ENCODE data around the gene CDH22. TPM values are rescaled to one million over a fixed set of nuclear protein-coding genes. Genes with fewer than 3 reads are reported as not detected.

Gene CDH22
- total and polyA plus RNA-seq, 2 experiments from 2014 or later, result 0.08 to 0.10 TPM

DNA sequence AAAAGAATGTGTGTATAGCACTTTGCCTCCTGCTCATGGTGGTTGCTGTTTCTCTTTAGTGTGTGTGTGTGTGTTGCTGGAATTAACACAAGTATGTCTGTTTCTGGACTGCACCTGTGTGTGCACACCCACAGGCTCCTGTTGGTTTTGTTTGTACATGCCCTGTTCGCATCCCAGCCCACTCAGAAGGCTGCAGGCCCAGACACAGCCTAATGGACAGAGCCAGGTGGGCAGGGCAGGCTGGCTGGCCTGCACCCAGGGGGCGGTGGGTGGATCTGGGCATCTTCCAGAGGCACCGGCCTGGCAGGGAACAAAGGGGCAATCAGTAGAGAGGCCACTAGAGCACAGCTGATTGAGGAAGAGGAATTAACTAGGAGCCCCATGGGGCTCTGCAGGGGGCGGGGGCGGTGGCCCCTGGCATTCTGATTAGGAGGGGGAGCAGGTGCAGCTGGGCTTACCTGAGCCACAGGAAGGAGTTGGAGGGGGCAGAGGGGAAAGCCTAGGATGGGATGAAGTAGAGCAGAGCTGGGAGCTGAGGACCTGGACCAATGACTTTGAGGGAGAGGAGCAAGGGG lies 168.3 kb downstream of the CDH22 start:
- no peaks in the 10 kb centered on the region for H3K27me3 ChIP-seq (ENCODE audit: insufficient read depth)
- Mint-ChIP-seq H3K27ac (peak overlapping the region; percentile 37; the same call in 1 of the 2 replicates), H3K27me3 (ENCODE audit: insufficient read depth, low read depth, poor library complexity) (peaks cover 9% of the 10 kb centered on the region), H3K4me3 (no peak overlapping the region), H3K9me3 (no peaks in the 10 kb centered on the region), H3K36me3 (ENCODE audit: low read depth) (no peaks in the 10 kb centered on the region), H3K4me1 (peaks cover 29% of the 10 kb centered on the region)
- H3K4me1 ChIP-seq (ENCODE audit: insufficient read depth), result peaks cover 4% of the 10 kb centered on the region; the same call in 1 of the 2 replicates
- H3F3A ChIP-seq (replicated peaks; ENCODE audit: low read depth), result no peaks in the 10 kb centered on the region
- H4K20me1 ChIP-seq (replicated peaks; ENCODE audit: insufficient read depth), result no peaks in the 10 kb centered on the region
- no peaks in the 10 kb centered on the region for H3K79me2 ChIP-seq (replicated peaks; ENCODE audit: insufficient read depth)
- no peak for TF ChIP-seq EZH2phosphoT487 (IDR thresholded peaks at IDR 0.05; ENCODE audit: unreplicated experiment)
- TF ChIP-seq, protein P1, sequence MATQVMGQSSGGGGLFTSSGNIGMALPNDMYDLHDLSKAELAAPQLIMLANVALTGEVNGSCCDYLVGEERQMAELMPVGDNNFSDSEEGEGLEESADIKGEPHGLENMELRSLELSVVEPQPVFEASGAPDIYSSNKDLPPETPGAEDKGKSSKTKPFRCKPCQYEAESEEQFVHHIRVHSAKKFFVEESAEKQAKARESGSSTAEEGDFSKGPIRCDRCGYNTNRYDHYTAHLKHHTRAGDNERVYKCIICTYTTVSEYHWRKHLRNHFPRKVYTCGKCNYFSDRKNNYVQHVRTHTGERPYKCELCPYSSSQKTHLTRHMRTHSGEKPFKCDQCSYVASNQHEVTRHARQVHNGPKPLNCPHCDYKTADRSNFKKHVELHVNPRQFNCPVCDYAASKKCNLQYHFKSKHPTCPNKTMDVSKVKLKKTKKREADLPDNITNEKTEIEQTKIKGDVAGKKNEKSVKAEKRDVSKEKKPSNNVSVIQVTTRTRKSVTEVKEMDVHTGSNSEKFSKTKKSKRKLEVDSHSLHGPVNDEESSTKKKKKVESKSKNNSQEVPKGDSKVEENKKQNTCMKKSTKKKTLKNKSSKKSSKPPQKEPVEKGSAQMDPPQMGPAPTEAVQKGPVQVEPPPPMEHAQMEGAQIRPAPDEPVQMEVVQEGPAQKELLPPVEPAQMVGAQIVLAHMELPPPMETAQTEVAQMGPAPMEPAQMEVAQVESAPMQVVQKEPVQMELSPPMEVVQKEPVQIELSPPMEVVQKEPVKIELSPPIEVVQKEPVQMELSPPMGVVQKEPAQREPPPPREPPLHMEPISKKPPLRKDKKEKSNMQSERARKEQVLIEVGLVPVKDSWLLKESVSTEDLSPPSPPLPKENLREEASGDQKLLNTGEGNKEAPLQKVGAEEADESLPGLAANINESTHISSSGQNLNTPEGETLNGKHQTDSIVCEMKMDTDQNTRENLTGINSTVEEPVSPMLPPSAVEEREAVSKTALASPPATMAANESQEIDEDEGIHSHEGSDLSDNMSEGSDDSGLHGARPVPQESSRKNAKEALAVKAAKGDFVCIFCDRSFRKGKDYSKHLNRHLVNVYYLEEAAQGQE (IDR thresholded peaks at IDR 0.05; ENCODE audit: unreplicated experiment), result no peak
- no peak for TF ChIP-seq ZNF331 (CRISPR knock-in tag; IDR thresholded peaks at IDR 0.05; ENCODE audit: low read depth)
- TF ChIP-seq NANOG (IDR thresholded peaks at IDR 0.05; ENCODE audit: borderline replicate concordance), result no peak
- no peak for TF ChIP-seq STAT1 (IDR thresholded peaks at IDR 0.05; ENCODE audit: unreplicated experiment)
- no peak for TF ChIP-seq JUNB (IDR thresholded peaks at IDR 0.05; ENCODE audit: unreplicated experiment)
- TF ChIP-seq, protein P2, sequence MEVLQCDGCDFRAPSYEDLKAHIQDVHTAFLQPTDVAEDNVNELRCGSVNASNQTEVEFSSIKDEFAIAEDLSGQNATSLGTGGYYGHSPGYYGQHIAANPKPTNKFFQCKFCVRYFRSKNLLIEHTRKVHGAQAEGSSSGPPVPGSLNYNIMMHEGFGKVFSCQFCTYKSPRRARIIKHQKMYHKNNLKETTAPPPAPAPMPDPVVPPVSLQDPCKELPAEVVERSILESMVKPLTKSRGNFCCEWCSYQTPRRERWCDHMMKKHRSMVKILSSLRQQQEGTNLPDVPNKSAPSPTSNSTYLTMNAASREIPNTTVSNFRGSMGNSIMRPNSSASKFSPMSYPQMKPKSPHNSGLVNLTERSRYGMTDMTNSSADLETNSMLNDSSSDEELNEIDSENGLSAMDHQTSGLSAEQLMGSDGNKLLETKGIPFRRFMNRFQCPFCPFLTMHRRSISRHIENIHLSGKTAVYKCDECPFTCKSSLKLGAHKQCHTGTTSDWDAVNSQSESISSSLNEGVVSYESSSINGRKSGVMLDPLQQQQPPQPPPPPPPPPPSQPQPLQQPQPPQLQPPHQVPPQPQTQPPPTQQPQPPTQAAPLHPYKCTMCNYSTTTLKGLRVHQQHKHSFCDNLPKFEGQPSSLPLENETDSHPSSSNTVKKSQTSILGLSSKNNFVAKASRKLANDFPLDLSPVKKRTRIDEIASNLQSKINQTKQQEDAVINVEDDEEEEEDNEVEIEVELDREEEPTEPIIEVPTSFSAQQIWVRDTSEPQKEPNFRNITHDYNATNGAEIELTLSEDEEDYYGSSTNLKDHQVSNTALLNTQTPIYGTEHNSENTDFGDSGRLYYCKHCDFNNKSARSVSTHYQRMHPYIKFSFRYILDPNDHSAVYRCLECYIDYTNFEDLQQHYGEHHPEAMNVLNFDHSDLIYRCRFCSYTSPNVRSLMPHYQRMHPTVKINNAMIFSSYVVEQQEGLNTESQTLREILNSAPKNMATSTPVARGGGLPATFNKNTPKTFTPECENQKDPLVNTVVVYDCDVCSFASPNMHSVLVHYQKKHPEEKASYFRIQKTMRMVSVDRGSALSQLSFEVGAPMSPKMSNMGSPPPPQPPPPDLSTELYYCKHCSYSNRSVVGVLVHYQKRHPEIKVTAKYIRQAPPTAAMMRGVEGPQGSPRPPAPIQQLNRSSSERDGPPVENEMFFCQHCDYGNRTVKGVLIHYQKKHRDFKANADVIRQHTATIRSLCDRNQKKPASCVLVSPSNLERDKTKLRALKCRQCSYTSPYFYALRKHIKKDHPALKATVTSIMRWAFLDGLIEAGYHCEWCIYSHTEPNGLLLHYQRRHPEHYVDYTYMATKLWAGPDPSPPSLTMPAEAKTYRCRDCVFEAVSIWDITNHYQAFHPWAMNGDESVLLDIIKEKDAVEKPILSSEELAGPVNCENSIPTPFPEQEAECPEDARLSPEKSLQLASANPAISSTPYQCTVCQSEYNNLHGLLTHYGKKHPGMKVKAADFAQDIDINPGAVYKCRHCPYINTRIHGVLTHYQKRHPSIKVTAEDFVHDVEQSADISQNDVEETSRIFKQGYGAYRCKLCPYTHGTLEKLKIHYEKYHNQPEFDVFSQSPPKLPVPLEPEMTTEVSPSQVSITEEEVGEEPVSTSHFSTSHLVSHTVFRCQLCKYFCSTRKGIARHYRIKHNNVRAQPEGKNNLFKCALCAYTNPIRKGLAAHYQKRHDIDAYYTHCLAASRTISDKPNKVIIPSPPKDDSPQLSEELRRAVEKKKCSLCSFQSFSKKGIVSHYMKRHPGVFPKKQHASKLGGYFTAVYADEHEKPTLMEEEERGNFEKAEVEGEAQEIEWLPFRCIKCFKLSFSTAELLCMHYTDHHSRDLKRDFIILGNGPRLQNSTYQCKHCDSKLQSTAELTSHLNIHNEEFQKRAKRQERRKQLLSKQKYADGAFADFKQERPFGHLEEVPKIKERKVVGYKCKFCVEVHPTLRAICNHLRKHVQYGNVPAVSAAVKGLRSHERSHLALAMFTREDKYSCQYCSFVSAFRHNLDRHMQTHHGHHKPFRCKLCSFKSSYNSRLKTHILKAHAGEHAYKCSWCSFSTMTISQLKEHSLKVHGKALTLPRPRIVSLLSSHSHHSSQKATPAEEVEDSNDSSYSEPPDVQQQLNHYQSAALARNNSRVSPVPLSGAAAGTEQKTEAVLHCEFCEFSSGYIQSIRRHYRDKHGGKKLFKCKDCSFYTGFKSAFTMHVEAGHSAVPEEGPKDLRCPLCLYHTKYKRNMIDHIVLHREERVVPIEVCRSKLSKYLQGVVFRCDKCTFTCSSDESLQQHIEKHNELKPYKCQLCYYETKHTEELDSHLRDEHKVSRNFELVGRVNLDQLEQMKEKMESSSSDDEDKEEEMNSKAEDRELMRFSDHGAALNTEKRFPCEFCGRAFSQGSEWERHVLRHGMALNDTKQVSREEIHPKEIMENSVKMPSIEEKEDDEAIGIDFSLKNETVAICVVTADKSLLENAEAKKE (CRISPR knock-in tag; IDR thresholded peaks at IDR 0.05), result no peak
- TF ChIP-seq ZNF114 (CRISPR knock-in tag; IDR thresholded peaks at IDR 0.05), result no peak
- TF ChIP-seq, protein P3, sequence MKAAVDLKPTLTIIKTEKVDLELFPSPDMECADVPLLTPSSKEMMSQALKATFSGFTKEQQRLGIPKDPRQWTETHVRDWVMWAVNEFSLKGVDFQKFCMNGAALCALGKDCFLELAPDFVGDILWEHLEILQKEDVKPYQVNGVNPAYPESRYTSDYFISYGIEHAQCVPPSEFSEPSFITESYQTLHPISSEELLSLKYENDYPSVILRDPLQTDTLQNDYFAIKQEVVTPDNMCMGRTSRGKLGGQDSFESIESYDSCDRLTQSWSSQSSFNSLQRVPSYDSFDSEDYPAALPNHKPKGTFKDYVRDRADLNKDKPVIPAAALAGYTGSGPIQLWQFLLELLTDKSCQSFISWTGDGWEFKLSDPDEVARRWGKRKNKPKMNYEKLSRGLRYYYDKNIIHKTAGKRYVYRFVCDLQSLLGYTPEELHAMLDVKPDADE (IDR thresholded peaks at IDR 0.05), result no peak
- TF ChIP-seq, protein P4, sequence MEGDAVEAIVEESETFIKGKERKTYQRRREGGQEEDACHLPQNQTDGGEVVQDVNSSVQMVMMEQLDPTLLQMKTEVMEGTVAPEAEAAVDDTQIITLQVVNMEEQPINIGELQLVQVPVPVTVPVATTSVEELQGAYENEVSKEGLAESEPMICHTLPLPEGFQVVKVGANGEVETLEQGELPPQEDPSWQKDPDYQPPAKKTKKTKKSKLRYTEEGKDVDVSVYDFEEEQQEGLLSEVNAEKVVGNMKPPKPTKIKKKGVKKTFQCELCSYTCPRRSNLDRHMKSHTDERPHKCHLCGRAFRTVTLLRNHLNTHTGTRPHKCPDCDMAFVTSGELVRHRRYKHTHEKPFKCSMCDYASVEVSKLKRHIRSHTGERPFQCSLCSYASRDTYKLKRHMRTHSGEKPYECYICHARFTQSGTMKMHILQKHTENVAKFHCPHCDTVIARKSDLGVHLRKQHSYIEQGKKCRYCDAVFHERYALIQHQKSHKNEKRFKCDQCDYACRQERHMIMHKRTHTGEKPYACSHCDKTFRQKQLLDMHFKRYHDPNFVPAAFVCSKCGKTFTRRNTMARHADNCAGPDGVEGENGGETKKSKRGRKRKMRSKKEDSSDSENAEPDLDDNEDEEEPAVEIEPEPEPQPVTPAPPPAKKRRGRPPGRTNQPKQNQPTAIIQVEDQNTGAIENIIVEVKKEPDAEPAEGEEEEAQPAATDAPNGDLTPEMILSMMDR (conservative IDR thresholded peaks at IDR 0.05; ENCODE audit: low read depth in 2 of 2), result no peak
- H2AFZ ChIP-seq, result no peak overlapping the region
- DNase-seq (ENCODE audit: low spot score) (peak; percentile 45), ATAC-seq (peak; percentile 43)
- H3K27ac ChIP-seq (ENCODE audit: low read depth), result no peak overlapping the region
- H3K4me3 ChIP-seq, result no peak overlapping the region
- H3K36me3 ChIP-seq (ENCODE audit: insufficient read depth), result no peaks in the 10 kb centered on the region
- H3K9me2 ChIP-seq (ENCODE audit: insufficient read depth), result no peaks in the 10 kb centered on the region
- 0 out of 2 replicates have a peak overlapping the region, but pooled peaks have one; percentile 14 for H3K4me2 ChIP-seq

Data from GM23338 (cell line).